Effector memory CD8-positive, alpha-beta T cell (primary cell): ENCODE results near the gene GARS1.

Experiments
- ATAC-seq: fragments of 150-1000 bp; cut with Tn5 transposase; replicated peaks from 2 replicates; pipeline ENCODE4 v1.10.0; 2021; ENCODE audit warnings: mild to moderate bottlenecking, moderate library complexity
- DNase-seq, 3 experiments: peaks; one replicate each; pipeline ENCODE4 v3.0.0; 2021
- H3K27ac Mint-ChIP-seq, 2 donors: one replicate each; pipeline ENCODE4 v1.8.0; 2022; ENCODE audit warnings: mild to moderate bottlenecking in 2 of 2, mixed read lengths in 2 of 2, moderate library complexity in 2 of 2
- H3K27me3 Mint-ChIP-seq, 2 donors: one replicate each; pipeline ENCODE4 v1.8.0; 2022; ENCODE audit warnings: mixed read lengths in 2 of 2
- H3K36me3 Mint-ChIP-seq: one replicate; pipeline ENCODE4 v1.8.0; 2022; ENCODE audit warnings: mild to moderate bottlenecking, moderate library complexity, mixed read lengths; ENCODE audit not compliant: insufficient read depth
- H3K4me1 Mint-ChIP-seq, 2 donors: one replicate each; pipeline ENCODE4 v1.8.0; 2022; ENCODE audit warnings: low read depth in 2 of 2, mixed read lengths in 2 of 2
- H3K4me3 Mint-ChIP-seq, 2 donors: one replicate each; pipeline ENCODE4 v1.8.0; 2022; ENCODE audit warnings: mild to moderate bottlenecking in 2 of 2, mixed read lengths in 2 of 2, moderate library complexity in 2 of 2
- H3K9me3 Mint-ChIP-seq, 2 donors: one replicate each; pipeline ENCODE4 v1.8.0; 2022; ENCODE audit warnings: mixed read lengths in 2 of 2

GARS1 gene

DNA sequence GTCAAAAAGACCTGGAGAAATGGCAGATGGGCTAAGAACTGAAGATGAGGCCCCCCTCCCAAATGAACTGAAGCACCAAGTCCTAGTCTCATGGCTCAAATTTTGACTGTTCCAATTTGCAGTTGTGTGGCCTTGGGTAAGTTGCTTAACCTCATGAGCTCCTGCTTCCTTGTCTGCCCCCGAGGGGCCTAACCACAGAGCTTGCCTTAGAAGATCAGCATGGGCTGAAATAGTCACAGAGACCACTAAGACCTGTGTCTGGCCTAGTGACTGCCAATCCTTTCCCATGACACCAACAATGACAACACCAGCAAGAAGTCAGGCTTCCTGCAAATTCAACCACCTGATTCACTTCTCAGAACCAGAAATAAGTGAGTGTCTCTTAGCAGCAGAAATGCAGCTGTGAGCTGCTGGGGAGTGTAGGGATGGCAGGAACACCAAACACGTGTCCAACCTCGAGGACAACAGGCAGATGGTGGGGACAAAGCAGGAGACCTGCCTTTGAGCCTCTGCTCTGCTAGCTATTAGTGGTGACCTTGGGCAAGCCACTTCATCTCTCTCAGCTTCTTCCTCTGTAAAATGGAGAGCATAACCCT is 63.9 kb downstream of the GARS1 start:
- ATAC-seq = no peak
- Mint-ChIP-seq H3K9me3 (no peaks in the 10 kb centered on the region), H3K36me3 (no peaks in the 10 kb centered on the region)

DNA sequence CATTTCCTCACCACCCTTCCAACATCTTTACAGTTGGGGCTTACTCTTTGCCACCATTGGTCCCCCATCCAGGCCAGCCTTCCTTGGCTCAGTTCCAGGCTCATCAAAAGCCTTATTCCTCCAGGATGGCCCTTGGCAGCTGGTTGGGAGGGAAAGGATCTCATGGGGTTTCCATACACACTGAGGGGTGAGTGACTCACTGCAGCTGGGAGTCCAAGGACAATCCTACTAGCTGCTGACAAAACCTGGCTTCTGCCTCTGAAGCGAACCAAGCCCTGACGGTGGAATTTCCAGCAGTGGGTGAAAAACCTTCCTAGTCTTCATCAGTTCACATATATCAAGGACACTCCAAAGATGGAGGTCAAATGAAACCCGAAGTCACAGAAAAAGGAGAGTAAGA is 64.6 kb downstream of the GARS1 start:
- H3K9me3 Mint-ChIP-seq = no peaks in the 10 kb centered on the region

More for the DNA sequence above, 63.9 kb downstream of the GARS1 start:
- Mint-ChIP-seq H3K27me3 (peaks cover 5 to 8% of the 10 kb centered on the region in 2 donors), H3K4me1 (no peaks in the 10 kb centered on the region), H3K4me3 (no peak overlapping the region), H3K27ac (no peak overlapping the region)
- DNase-seq = no peak

DNA sequence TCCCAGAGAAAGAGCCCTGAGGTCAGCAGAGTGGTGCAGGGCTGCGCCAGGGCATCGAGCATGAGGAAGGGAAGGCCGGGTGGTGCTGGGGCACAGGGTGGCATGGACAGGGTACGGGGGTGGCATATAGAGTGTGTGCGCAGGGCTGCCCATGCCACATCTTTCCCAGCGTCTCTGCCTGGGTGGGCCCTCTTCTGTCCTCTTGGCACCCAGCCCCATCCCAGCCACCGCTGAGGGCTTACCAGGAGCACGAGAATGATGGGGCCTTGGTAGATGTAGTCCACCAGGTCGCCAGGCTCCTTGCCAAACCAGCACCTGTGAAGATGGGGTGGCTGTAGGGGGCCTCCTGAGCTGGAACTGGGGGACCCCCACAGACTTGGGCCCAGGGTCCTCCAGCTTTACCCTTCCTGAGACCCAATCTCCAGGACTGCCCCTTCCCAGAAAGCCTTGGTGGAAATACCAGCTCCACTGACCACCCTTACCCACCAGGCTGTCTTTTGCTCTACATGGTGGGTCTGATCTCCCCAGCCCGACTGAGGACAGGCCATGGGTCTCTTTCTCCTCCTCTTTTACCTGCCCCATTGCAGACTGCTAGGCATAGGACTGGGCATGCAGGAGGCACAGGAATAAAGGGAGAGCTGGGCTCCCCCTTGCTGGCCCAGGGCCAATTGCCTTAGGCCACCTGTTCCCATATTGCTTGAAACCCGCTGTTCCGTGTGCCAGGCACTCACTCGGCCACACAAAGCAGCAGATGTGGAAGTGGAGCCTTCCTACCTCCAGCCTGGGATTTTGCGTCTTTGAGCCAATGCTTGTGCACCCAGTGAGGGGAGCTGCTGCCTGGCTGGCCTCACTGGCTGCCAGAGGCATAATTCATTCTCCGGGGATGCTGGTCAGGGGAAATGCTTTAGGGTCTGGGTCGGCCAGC is 65.9 kb downstream of the GARS1 start:
- ATAC-seq = no peak
- H3K9me3 Mint-ChIP-seq = no peaks in the 10 kb centered on the region
- no peak overlapping the region for H3K4me3 Mint-ChIP-seq
- H3K36me3 Mint-ChIP-seq = no peaks in the 10 kb centered on the region
- H3K27ac Mint-ChIP-seq = no peak overlapping the region
- H3K27me3 Mint-ChIP-seq = peaks cover 5 to 17% of the 10 kb centered on the region in 2 donors
- DNase-seq = no peak
- no peaks in the 10 kb centered on the region for H3K4me1 Mint-ChIP-seq

More for the DNA sequence above, 64.6 kb downstream of the GARS1 start:
- H3K27ac Mint-ChIP-seq = no peak overlapping the region
- H3K4me1 Mint-ChIP-seq = no peaks in the 10 kb centered on the region
- no peaks in the 10 kb centered on the region for H3K36me3 Mint-ChIP-seq
- H3K27me3 Mint-ChIP-seq = peaks cover 5 to 10% of the 10 kb centered on the region in 2 donors
- no peak overlapping the region for H3K4me3 Mint-ChIP-seq
- ATAC-seq (no peak), DNase-seq (no peak)

DNA sequence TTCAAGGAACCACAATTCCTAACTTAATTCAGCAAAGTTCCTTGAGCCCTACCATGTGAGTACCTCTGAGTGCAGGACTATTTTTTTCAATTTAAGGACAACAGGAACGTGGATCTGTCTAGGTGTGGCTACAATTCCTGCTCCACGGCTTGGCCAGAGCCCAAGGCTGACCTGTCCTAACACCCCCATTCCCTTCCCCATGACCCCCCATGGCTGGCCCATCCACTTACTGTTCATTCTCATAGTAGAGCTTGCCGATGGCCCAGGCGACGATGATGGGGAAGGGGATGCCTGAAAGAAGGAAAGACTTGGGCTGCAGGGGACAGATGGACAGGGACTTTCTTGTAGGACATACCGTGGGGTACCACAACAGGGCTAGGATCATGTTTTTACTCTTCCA is 67.2 kb downstream of the GARS1 start:
- DNase-seq = no peak
- H3K4me1 Mint-ChIP-seq = no peaks in the 10 kb centered on the region
- H3K27ac Mint-ChIP-seq = no peak overlapping the region
- H3K36me3 Mint-ChIP-seq = no peaks in the 10 kb centered on the region
- peaks cover 5 to 17% of the 10 kb centered on the region in 2 donors for H3K27me3 Mint-ChIP-seq
- H3K9me3 Mint-ChIP-seq = no peaks in the 10 kb centered on the region
- H3K4me3 Mint-ChIP-seq = no peak overlapping the region
- no peak for ATAC-seq

DNA sequence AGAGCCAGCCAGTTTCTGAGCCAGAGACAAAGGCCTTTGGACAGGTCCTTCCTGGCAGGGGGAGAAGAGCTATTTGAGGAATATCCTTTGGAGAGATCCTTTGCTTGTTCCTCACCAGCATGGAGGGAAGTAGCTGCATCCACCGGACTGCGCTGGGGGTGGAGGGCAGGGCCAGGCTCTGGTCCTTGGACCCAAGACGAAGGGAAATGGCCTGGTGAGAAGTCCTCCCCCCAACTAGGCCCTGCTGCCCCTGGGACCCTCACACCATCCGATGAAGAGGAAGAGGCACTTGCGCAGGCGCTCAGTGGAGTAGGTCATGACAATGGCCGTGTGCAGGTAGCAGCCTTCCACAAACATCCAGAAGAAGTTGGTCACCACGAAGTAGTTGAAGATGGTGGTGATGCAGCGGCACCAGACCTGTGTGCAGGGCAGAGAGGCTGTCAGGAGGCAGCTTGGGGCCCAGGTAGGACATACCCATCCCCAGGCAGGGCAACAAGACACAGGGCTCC is 67.8 kb downstream of the GARS1 start:
- ATAC-seq (no peak), DNase-seq (no peak)
- no peaks in the 10 kb centered on the region for H3K4me1 Mint-ChIP-seq
- no peak overlapping the region for H3K27ac Mint-ChIP-seq
- no peak overlapping the region for H3K4me3 Mint-ChIP-seq
- H3K9me3 Mint-ChIP-seq = no peaks in the 10 kb centered on the region
- H3K36me3 Mint-ChIP-seq = no peaks in the 10 kb centered on the region
- H3K27me3 Mint-ChIP-seq = peaks cover 5 to 17% of the 10 kb centered on the region in 2 donors

DNA sequence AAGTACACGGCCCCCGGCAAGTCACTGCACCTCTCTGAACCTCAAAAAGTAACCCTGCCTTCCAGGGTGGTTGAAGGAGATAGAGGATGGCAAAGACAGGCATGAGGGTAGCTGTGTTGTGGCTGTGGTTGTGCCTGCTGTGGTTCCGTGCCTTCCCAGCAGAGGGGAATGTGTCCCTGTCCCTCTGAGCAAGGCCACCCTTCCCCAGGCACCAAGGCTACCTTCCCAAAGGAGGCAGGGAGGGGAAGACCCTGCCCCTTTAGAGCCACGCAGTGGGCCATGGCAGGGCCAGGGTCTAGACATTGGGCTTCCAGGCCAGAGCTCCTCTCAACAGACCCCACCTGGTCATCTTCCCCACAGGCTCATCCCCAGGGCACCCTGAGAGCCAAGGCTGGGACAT is 68.7 kb downstream of the GARS1 start:
- no peaks in the 10 kb centered on the region for H3K36me3 Mint-ChIP-seq
- ATAC-seq = no peak
- no peak overlapping the region for H3K27ac Mint-ChIP-seq
- no peaks in the 10 kb centered on the region for H3K4me1 Mint-ChIP-seq
- H3K27me3 Mint-ChIP-seq = peaks cover 5 to 17% of the 10 kb centered on the region in 2 donors
- DNase-seq = no peak
- H3K4me3 Mint-ChIP-seq = no peak overlapping the region
- H3K9me3 Mint-ChIP-seq = no peaks in the 10 kb centered on the region

DNA sequence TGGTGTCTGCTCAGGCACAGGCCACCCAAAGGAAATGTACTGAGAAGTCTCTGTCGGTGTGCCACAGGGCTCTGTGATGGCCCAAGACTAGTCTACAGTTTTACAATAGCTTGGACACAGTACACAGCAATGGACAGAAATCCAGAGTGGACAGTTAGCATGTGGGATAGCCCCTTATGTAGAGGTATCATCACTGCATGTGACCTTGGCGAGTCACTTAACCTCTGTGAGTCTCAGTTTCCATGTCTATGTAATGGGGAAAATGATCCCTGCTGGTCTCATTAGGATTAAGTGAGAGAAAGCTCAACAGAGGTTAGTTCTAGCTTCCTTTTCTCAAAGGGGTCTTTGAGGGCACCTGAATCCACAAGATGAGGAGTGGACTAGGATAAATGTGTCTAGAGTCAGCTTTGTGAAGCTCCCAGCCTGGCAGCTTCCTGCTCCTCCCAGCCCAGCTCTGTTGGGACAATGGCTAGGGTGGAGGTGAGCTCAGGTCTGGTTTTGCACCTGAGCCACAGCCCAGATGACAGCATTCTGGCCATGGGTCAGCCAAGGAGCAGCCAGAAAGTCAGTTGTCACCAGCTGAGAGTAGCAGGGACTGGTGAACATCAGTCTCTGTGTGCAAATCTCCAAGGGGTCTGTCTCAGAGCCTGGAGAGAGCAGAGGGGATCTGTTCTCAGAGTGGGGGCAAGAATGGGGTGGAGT is 69.7 kb downstream of the GARS1 start:
- H3K36me3 Mint-ChIP-seq = no peaks in the 10 kb centered on the region
- no peak overlapping the region for H3K4me3 Mint-ChIP-seq
- no peaks in the 10 kb centered on the region for H3K4me1 Mint-ChIP-seq
- H3K27ac Mint-ChIP-seq = no peak overlapping the region
- DNase-seq (no peak), ATAC-seq (no peak)
- no peaks in the 10 kb centered on the region for H3K9me3 Mint-ChIP-seq
- H3K27me3 Mint-ChIP-seq = peaks cover 5 to 17% of the 10 kb centered on the region in 2 donors

DNA sequence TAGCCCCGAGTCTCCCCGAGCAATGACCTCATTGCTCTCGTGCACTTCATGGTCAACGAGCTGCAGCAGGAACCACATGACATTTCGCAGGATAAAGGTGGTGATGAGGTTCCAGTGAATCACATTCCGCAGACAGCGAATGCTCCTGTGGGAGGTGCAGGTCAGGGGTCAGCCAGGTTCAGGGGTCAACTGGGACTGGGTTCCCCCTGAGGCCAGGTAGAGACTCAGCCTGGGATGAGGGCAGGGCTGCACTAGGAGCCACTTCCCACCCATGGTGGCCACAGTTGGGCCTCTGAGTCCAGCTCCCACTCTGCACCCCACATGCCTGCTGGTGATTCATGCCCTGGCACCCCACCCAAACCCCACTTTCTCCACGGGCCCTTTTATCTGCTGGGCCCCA is 70.4 kb downstream of the GARS1 start:
- H3K4me3 Mint-ChIP-seq = no peak overlapping the region
- no peak overlapping the region for H3K27ac Mint-ChIP-seq
- no peaks in the 10 kb centered on the region for H3K4me1 Mint-ChIP-seq
- H3K36me3 Mint-ChIP-seq = no peaks in the 10 kb centered on the region
- DNase-seq (no peak), ATAC-seq (no peak)
- H3K27me3 Mint-ChIP-seq = peaks cover 5 to 20% of the 10 kb centered on the region in 2 donors
- H3K9me3 Mint-ChIP-seq = no peaks in the 10 kb centered on the region

DNA sequence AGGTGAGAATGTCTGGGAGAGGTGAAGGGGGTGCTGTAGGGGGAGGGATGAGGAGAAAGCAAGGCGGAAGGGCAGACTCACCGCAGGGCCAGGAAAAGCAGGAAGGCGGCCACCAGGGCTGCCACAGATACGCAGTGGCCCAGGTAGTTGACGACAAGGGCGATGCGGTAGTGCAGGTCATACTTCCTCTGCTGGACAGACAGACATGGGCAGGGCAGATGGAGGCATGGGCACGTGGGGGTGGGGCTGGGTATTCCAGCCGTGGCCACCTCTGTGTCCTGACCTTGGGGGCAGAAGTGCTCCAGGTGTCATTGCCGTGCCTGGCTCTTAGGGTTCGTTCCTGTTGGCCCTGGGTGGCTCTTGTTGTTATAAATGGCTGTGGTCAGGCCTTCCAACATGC is 70.8 kb downstream of the GARS1 start:
- ATAC-seq (no peak), DNase-seq (no peak)
- H3K4me1 Mint-ChIP-seq = no peaks in the 10 kb centered on the region
- H3K4me3 Mint-ChIP-seq = no peak overlapping the region
- H3K9me3 Mint-ChIP-seq = no peaks in the 10 kb centered on the region
- H3K36me3 Mint-ChIP-seq = no peaks in the 10 kb centered on the region
- peaks cover 5 to 24% of the 10 kb centered on the region in 2 donors for H3K27me3 Mint-ChIP-seq
- no peak overlapping the region for H3K27ac Mint-ChIP-seq

DNA sequence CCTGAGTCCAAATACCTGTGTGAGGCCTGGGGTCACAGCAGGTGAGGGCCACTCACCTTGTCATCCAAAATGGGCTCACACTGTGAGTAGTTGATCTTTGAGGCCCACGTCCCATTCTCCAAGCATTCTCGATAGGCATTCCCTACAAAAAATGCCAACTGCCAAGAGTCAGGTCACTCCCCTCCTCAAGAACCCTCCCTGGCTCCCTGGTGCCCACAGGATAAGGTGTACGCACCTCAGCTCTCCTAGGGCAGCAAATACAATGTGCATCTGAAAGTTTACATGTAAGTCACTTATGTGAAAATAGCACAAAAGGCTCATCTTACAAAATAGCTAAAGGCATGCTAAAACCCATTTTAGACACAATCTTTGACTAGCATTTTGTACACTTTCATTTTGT is 72.5 kb downstream of the GARS1 start:
- no peak for ATAC-seq
- no peaks in the 10 kb centered on the region for H3K4me1 Mint-ChIP-seq
- H3K27me3 Mint-ChIP-seq = peaks cover 12 to 36% of the 10 kb centered on the region in 2 donors

DNA sequence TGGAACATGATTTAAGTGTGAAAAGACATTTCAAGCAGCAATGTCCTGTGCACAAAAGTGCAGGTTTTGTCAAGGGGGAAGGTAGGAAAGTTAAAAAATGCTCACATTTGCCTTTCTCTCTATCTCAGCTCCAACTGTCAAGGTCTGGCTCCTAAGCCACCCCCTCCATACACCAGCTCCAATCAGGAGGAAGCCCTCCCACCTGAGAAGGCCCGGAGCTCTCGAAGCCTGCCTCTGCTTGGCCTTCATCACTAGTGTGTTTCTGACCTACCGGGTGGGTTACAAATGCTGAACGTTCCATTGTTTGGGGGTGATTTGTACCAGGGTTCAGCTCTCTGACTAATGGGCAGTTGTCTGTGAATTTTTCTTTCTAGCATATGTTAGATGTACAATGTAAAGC is 73.4 kb downstream of the GARS1 start:
- Mint-ChIP-seq H3K4me1 (no peaks in the 10 kb centered on the region), H3K4me3 (no peak overlapping the region), H3K9me3 (peaks cover 0 to 3% of the 10 kb centered on the region in 2 donors), H3K27ac (no peak overlapping the region), H3K36me3 (no peaks in the 10 kb centered on the region), H3K27me3 (peaks cover 11 to 33% of the 10 kb centered on the region in 2 donors)
- ATAC-seq (no peak), DNase-seq (no peak)

More for the DNA sequence above, 72.5 kb downstream of the GARS1 start:
- H3K36me3 Mint-ChIP-seq = no peaks in the 10 kb centered on the region
- H3K9me3 Mint-ChIP-seq = peaks cover 0 to 3% of the 10 kb centered on the region in 2 donors
- no peak overlapping the region for H3K4me3 Mint-ChIP-seq
- H3K27ac Mint-ChIP-seq = no peak overlapping the region
- no peak for DNase-seq

DNA sequence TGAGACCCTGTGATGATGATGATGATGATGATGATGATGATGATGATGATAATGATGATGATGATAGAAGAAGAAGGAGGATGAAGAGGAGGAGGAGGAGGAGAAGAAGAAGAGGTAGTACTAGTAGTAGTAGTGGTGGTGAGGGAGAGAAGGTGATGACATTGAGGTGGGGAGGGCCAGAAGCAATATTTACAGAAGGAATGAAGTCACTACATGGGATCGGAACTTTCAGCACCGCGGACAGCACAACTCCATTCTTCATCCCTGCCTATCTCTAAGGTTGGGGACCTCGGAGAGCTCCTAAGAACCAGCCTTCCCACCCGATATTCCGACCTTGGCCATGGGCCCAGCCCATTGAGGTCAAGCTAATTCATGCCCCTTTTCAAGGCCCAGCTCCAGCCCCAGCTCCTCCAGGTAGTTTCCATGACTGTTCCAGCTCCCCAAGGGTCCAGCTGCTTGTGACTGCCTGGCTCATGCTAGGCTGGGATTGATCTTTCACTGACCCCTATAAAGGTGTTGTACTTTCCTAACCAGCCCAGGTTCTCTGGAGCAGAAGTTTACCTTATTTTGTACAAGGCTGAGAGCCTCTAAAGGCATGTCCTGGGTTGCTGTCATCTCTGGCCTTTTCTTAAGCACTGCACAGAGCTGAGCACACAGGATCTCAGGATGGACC is 77.3 kb downstream of the GARS1 start:
- H3K27me3 Mint-ChIP-seq = peaks cover 34 to 43% of the 10 kb centered on the region in 2 donors
- ATAC-seq (no peak), DNase-seq (no peak)
- H3K9me3 Mint-ChIP-seq = peaks cover 0 to 3% of the 10 kb centered on the region in 2 donors
- H3K27ac Mint-ChIP-seq = no peak overlapping the region
- no peak overlapping the region for H3K4me3 Mint-ChIP-seq
- no peaks in the 10 kb centered on the region for H3K4me1 Mint-ChIP-seq
- no peaks in the 10 kb centered on the region for H3K36me3 Mint-ChIP-seq

DNA sequence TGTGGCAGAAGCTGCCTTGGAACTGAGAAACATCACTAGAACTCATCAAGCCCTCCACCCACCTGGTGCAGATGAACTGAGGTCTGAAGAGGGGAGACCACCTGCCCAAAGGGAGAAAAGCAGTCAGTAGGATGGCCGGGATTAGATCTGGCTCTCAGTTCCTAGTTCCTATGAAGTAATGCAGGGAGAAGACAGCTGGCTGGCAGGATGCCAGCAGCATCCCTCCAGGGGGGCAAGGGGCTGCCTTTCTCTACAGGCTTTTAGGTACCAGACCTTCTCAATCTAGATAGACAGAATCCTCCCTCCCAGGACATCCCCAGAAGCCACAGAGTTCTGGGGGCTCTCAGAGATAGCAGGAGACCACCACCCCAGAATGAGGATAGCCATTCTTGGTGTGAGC is 79.7 kb downstream of the GARS1 start:
- DNase-seq = no peak
- H3K9me3 Mint-ChIP-seq = peaks cover 0 to 3% of the 10 kb centered on the region in 2 donors
- ATAC-seq = no peak
- no peak overlapping the region for H3K4me3 Mint-ChIP-seq
- H3K27ac Mint-ChIP-seq = no peak overlapping the region
- H3K4me1 Mint-ChIP-seq = no peaks in the 10 kb centered on the region
- H3K27me3 Mint-ChIP-seq = peaks cover 51 to 63% of the 10 kb centered on the region in 2 donors
- H3K36me3 Mint-ChIP-seq = no peaks in the 10 kb centered on the region
